ENCODE data around the gene ZDHHC16.

- TF ChIP-seq CTCF (IDR thresholded peaks at IDR 0.05): no peak
- no peak for TF ChIP-seq POLR2A (IDR thresholded peaks at IDR 0.05)
These were observed 39.8 kb downstream of the ZDHHC16 start for GRCh38 chr10:97485647-97486281.
